ENCODE data around the gene PROB1.

PROB1 gene

GRCh38 chr5:139408191-139408590 lies 13.3 kb upstream of the PROB1 start:
- peaks cover 4% of the 10 kb centered on the region for H3K36me3 Mint-ChIP-seq
- no peak overlapping the region for H3K27ac Mint-ChIP-seq
- peaks cover 39% of the 10 kb centered on the region for H3K4me1 Mint-ChIP-seq
- no peaks in the 10 kb centered on the region for H3K9me3 Mint-ChIP-seq
- DNase-seq: peak; percentile 15
- H3K4me3 Mint-ChIP-seq: no peak overlapping the region
- CTCF ChIA-PET: no interaction called here
- H3K27me3 Mint-ChIP-seq: no peaks in the 10 kb centered on the region

- Mint-ChIP-seq H3K27ac (peak overlapping the region; percentile 66), H3K27me3 (no peaks in the 10 kb centered on the region), H3K36me3 (peaks cover 2% of the 10 kb centered on the region), H3K4me3 (no peak overlapping the region), H3K4me1 (peaks cover 39% of the 10 kb centered on the region), H3K9me3 (no peaks in the 10 kb centered on the region)
- CTCF ChIA-PET: interaction anchor here (0.9 to 1.5 kb wide), 2 partner anchors 13 to 15 kb away, joined by 3 to 4 read pairs; no protein-coding TSS in a partner anchor
- no peak for DNase-seq
Observed at GRCh38 chr5:139407517-139407916, 12.6 kb upstream of the PROB1 start.

- peaks cover 2% of the 10 kb centered on the region for H3K36me3 Mint-ChIP-seq
- H3K27me3 Mint-ChIP-seq: no peaks in the 10 kb centered on the region
- DNase-seq: no peak
- no peaks in the 10 kb centered on the region for H3K9me3 Mint-ChIP-seq
- CTCF ChIA-PET: interaction anchor here (0.8 to 1.5 kb wide), 4 partner anchors 9 to 14 kb away, joined by 3 to 4 read pairs (median 4); no protein-coding TSS in a partner anchor
- H3K4me1 Mint-ChIP-seq: peaks cover 40% of the 10 kb centered on the region
- no peak overlapping the region for H3K4me3 Mint-ChIP-seq
- no peak overlapping the region for H3K27ac Mint-ChIP-seq
Observed at GRCh38 chr5:139406963-139407362, 12.1 kb upstream of the PROB1 start.

GRCh38 chr5:139404484-139404840 lies 9.6 kb upstream of the PROB1 start:
- H3K27ac Mint-ChIP-seq: peak overlapping the region; percentile 98
- H3K36me3 Mint-ChIP-seq: peaks cover 7% of the 10 kb centered on the region
- peaks cover 40% of the 10 kb centered on the region for H3K4me1 Mint-ChIP-seq
- CTCF ChIA-PET: interaction anchor here (1.2 to 2.9 kb wide), 3 partner anchors 11 to 109 kb away, joined by 4 to 22 read pairs (median 5); no protein-coding TSS in a partner anchor
- no peaks in the 10 kb centered on the region for H3K9me3 Mint-ChIP-seq
- peak overlapping the region; percentile 85 for H3K4me3 Mint-ChIP-seq
- no peaks in the 10 kb centered on the region for H3K27me3 Mint-ChIP-seq
- peak; percentile 31 for DNase-seq

GRCh38 chr5:139403787-139404483 lies 9.0 kb upstream of the PROB1 start, which contains the start of gene SPATA24:
Gene SPATA24, minus strand, starts transcription at chr5:139404089. Its CDS starts 29 bp downstream, at chr5:139404060.
- Mint-ChIP-seq H3K4me3 (peak within 1 kb of the TSS; percentile 85), H3K9me3 (no peaks in the 10 kb centered on the region), H3K27ac (peak within 1 kb of the TSS; percentile 98), H3K27me3 (no peaks in the 10 kb centered on the region), H3K4me1 (peaks cover 40% of the 10 kb centered on the region), H3K36me3 (peaks cover 9% of the 10 kb centered on the region)
- DNase-seq: peak; percentile 99
- CTCF ChIA-PET: interaction anchor here (0.5 to 2.9 kb wide), 6 partner anchors 11 to 1167 kb away, joined by 3 to 22 read pairs (median 6); no protein-coding TSS in a partner anchor

- Mint-ChIP-seq H3K36me3 (peaks cover 9% of the 10 kb centered on the region), H3K4me3 (peak overlapping the region; percentile 85), H3K27ac (peak overlapping the region; percentile 98), H3K9me3 (no peaks in the 10 kb centered on the region), H3K4me1 (peaks cover 40% of the 10 kb centered on the region), H3K27me3 (no peaks in the 10 kb centered on the region)
- DNase-seq: peak; percentile 25
- CTCF ChIA-PET: interaction anchor here (0.5 to 2.9 kb wide), 6 partner anchors 12 to 1168 kb away, joined by 3 to 22 read pairs (median 6); no protein-coding TSS in a partner anchor
Observed at GRCh38 chr5:139403418-139403786, 8.5 kb upstream of the PROB1 start.

- CTCF ChIA-PET: interaction anchor here (0.5 to 2.9 kb wide), 10 partner anchors 10 to 923 kb away, joined by 3 to 22 read pairs (median 4); partner anchors contain the start of gene DNAJC18
- Mint-ChIP-seq H3K36me3 (peaks cover 9% of the 10 kb centered on the region), H3K9me3 (no peaks in the 10 kb centered on the region), H3K4me3 (peak overlapping the region; percentile 85), H3K27me3 (no peaks in the 10 kb centered on the region), H3K4me1 (peaks cover 39% of the 10 kb centered on the region), H3K27ac (peak overlapping the region; percentile 98)
- peak; percentile 33 for DNase-seq
Observed at GRCh38 chr5:139402561-139403158, 7.8 kb upstream of the PROB1 start.

- no peak for DNase-seq
- Mint-ChIP-seq H3K27me3 (no peaks in the 10 kb centered on the region), H3K4me1 (peaks cover 38% of the 10 kb centered on the region), H3K27ac (no peak overlapping the region), H3K4me3 (no peak overlapping the region), H3K9me3 (no peaks in the 10 kb centered on the region), H3K36me3 (peaks cover 8% of the 10 kb centered on the region)
- CTCF ChIA-PET: interaction anchor here (1.2 to 2.4 kb wide), 5 partner anchors 11 to 116 kb away, joined by 4 to 11 read pairs (median 5); no protein-coding TSS in a partner anchor
Observed at GRCh38 chr5:139401546-139401945, 6.6 kb upstream of the PROB1 start.

GRCh38 chr5:139399501-139400121 lies 4.7 kb upstream of the PROB1 start:
- Mint-ChIP-seq H3K27ac (no peak overlapping the region), H3K9me3 (no peaks in the 10 kb centered on the region), H3K4me1 (peaks cover 41% of the 10 kb centered on the region), H3K36me3 (peaks cover 8% of the 10 kb centered on the region), H3K4me3 (no peak overlapping the region), H3K27me3 (peaks cover 7% of the 10 kb centered on the region)
- DNase-seq: no peak
- CTCF ChIA-PET: interaction anchor here (0.9 kb wide), 1 partner anchor 10 kb away, joined by 3 read pairs; no protein-coding TSS in a partner anchor

GRCh38 chr5:139397921-139398320 lies 3.0 kb upstream of the PROB1 start:
- peaks cover 35% of the 10 kb centered on the region for H3K4me1 Mint-ChIP-seq
- DNase-seq: no peak
- peaks cover 23% of the 10 kb centered on the region for H3K27me3 Mint-ChIP-seq
- H3K36me3 Mint-ChIP-seq: peaks cover 8% of the 10 kb centered on the region
- CTCF ChIA-PET: no interaction called here
- H3K4me3 Mint-ChIP-seq: no peak overlapping the region
- no peaks in the 10 kb centered on the region for H3K9me3 Mint-ChIP-seq
- peak overlapping the region; percentile 35 for H3K27ac Mint-ChIP-seq

GRCh38 chr5:139396691-139397090 lies 1.8 kb upstream of the PROB1 start:
- H3K4me3 Mint-ChIP-seq: no peak overlapping the region
- peaks cover 36% of the 10 kb centered on the region for H3K4me1 Mint-ChIP-seq
- H3K27ac Mint-ChIP-seq: peak overlapping the region; percentile 55
- DNase-seq: no peak
- H3K9me3 Mint-ChIP-seq: no peaks in the 10 kb centered on the region
- H3K27me3 Mint-ChIP-seq: peaks cover 30% of the 10 kb centered on the region
- H3K36me3 Mint-ChIP-seq: peaks cover 8% of the 10 kb centered on the region
- CTCF ChIA-PET: interaction anchor here (1.3 to 1.6 kb wide), 2 partner anchors 14 to 117 kb away, joined by 3 read pairs; no protein-coding TSS in a partner anchor

- Mint-ChIP-seq H3K4me1 (peaks cover 42% of the 10 kb centered on the region), H3K27ac (peak overlapping the region; percentile 55), H3K9me3 (no peaks in the 10 kb centered on the region), H3K27me3 (peaks cover 30% of the 10 kb centered on the region), H3K4me3 (peak overlapping the region; percentile 8), H3K36me3 (peaks cover 4% of the 10 kb centered on the region)
- CTCF ChIA-PET: interaction anchor here (1.3 to 1.6 kb wide), 2 partner anchors 15 to 118 kb away, joined by 3 read pairs; no protein-coding TSS in a partner anchor
- DNase-seq: no peak
Observed at GRCh38 chr5:139395844-139396640, 1.1 kb upstream of the PROB1 start.

GRCh38 chr5:139394123-139394653 lies 716 bp downstream of the PROB1 start:
- H3K4me1 Mint-ChIP-seq: peaks cover 61% of the 10 kb centered on the region
- peaks cover 30% of the 10 kb centered on the region for H3K27me3 Mint-ChIP-seq
- H3K4me3 Mint-ChIP-seq: peak overlapping the region; percentile 87

More at GRCh38 chr5:139394123-139394653, 716 bp downstream of the PROB1 start:
- H3K27ac Mint-ChIP-seq: no peak overlapping the region
- CTCF ChIA-PET: interaction anchor here (0.9 to 1.5 kb wide), 3 partner anchors 25 to 120 kb away, joined by 3 to 4 read pairs (median 3); no protein-coding TSS in a partner anchor
- H3K36me3 Mint-ChIP-seq: peaks cover 1% of the 10 kb centered on the region
- DNase-seq: peak; percentile 68
- H3K9me3 Mint-ChIP-seq: no peaks in the 10 kb centered on the region
